ENCODE data around the gene PRR19. TPM values are rescaled to one million over a fixed set of nuclear protein-coding genes. Genes with fewer than 3 reads are reported as not detected.

The PRR19 gene
- polyA plus RNA-seq, 1 donor from 2014 or later, result 2.4 TPM

GRCh38 chr19:42313096-42313839 lies 11.3 kb downstream of the PRR19 start, which contains the start of gene TMEM145:
TSS of gene TMEM145 (plus strand) at chr19:42313309. CDS start at chr19:42313377, 68 bp downstream.
- peak within 1 kb of the TSS; percentile 80 for H3K4me3 ChIP-seq (ENCODE audit: low read length)
- H2AFZ ChIP-seq (ENCODE audit: low read depth, low read length), result peak within 1 kb of the TSS; percentile 62
- H4K20me1 ChIP-seq (ENCODE audit: insufficient read depth), result no peaks in the 10 kb centered on the region
- TF ChIP-seq TAF1 (IDR thresholded peaks at IDR 0.05; ENCODE audit: low read depth), result no peak
- TF ChIP-seq REST (IDR thresholded peaks at IDR 0.05; ENCODE audit: borderline replicate concordance), result peak; percentile 19
- TF ChIP-seq POLR2AphosphoS5 (IDR thresholded peaks at IDR 0.05), result peak; percentile 37
- TF ChIP-seq RAD21 (conservative IDR thresholded peaks at IDR 0.05), result peak; percentile 52
- peak; percentile 72 for TF ChIP-seq MXI1 (conservative IDR thresholded peaks at IDR 0.05; ENCODE audit: poor library complexity, severe bottlenecking)
- peak; percentile 70 for TF ChIP-seq CTCF (IDR thresholded peaks at IDR 0.05; ENCODE audit: poor library complexity, severe bottlenecking)
- peak; percentile 60 for TF ChIP-seq SMC3 (conservative IDR thresholded peaks at IDR 0.05; ENCODE audit: poor library complexity)
- no peak for TF ChIP-seq EZH2 (IDR thresholded peaks at IDR 0.05; ENCODE audit: borderline replicate concordance, insufficient read depth, low read length, poor library complexity, severe bottlenecking)
- TF ChIP-seq EP300 (conservative IDR thresholded peaks at IDR 0.05; ENCODE audit: poor library complexity, severe bottlenecking), result peak; percentile 48
- no peaks in the 10 kb centered on the region for H3K9me3 ChIP-seq (ENCODE audit: low read length)
- H3K9ac ChIP-seq (ENCODE audit: low read length), result peak within 1 kb of the TSS; percentile 77
- no peaks in the 10 kb centered on the region for H3K9me2 ChIP-seq (ENCODE audit: insufficient read depth, low read length)
- peak within 1 kb of the TSS; percentile 50 for H3K4me2 ChIP-seq (ENCODE audit: low read length)
- no peaks in the 10 kb centered on the region for H3K79me2 ChIP-seq (replicated peaks; ENCODE audit: insufficient read depth, low read length)
- no peaks in the 10 kb centered on the region for H3K27me3 ChIP-seq (ENCODE audit: insufficient read depth, low read depth, low read length)
- no peaks in the 10 kb centered on the region for H3F3A ChIP-seq (ENCODE audit: insufficient read depth, low read length, poor library complexity, severe bottlenecking)
- peak within 1 kb of the TSS; percentile 20 for H3K27ac ChIP-seq (ENCODE audit: low read length)
- no peaks in the 10 kb centered on the region for H3K36me3 ChIP-seq (ENCODE audit: insufficient read depth, low read length)

GRCh38 chr19:42313840-42314755 lies 12.2 kb downstream of the PRR19 start:
- Histone ChIP-seq H2AFZ (ENCODE audit: low read depth, low read length) (peak overlapping the region; percentile 62), H3K36me3 (ENCODE audit: insufficient read depth, low read length) (no peaks in the 10 kb centered on the region), H3F3A (ENCODE audit: insufficient read depth, low read length, poor library complexity, severe bottlenecking) (no peaks in the 10 kb centered on the region), H3K4me2 (ENCODE audit: low read length) (peak overlapping the region; percentile 50), H3K4me3 (ENCODE audit: low read length) (peak overlapping the region; percentile 80), H3K27ac (ENCODE audit: low read length) (peak overlapping the region; percentile 20), H4K20me1 (ENCODE audit: insufficient read depth) (no peaks in the 10 kb centered on the region), H3K9me2 (ENCODE audit: insufficient read depth, low read length) (no peaks in the 10 kb centered on the region), H3K27me3 (ENCODE audit: insufficient read depth, low read depth, low read length) (no peaks in the 10 kb centered on the region), H3K79me2 (replicated peaks; ENCODE audit: insufficient read depth, low read length) (no peaks in the 10 kb centered on the region), H3K9ac (ENCODE audit: low read length) (peak overlapping the region; percentile 77), H3K9me3 (ENCODE audit: low read length) (no peaks in the 10 kb centered on the region)
- TF ChIP-seq TAF1 (IDR thresholded peaks at IDR 0.05; ENCODE audit: low read depth), result no peak
- no peak for TF ChIP-seq SMC3 (conservative IDR thresholded peaks at IDR 0.05; ENCODE audit: poor library complexity)
- TF ChIP-seq EZH2 (IDR thresholded peaks at IDR 0.05; ENCODE audit: borderline replicate concordance, insufficient read depth, low read length, poor library complexity, severe bottlenecking), result no peak
- no peak for TF ChIP-seq REST (IDR thresholded peaks at IDR 0.05; ENCODE audit: borderline replicate concordance)
- TF ChIP-seq CTCF (IDR thresholded peaks at IDR 0.05; ENCODE audit: poor library complexity, severe bottlenecking), result no peak
- no peak for TF ChIP-seq MXI1 (conservative IDR thresholded peaks at IDR 0.05; ENCODE audit: poor library complexity, severe bottlenecking)
- TF ChIP-seq POLR2AphosphoS5 (IDR thresholded peaks at IDR 0.05), result no peak
- no peak for TF ChIP-seq RAD21 (conservative IDR thresholded peaks at IDR 0.05)
- no peak for TF ChIP-seq EP300 (conservative IDR thresholded peaks at IDR 0.05; ENCODE audit: poor library complexity, severe bottlenecking)

All from neural cell (in vitro differentiated cells).